DND-41 (cell line): ENCODE data around the gene SLC16A12.

Experiments
- EZH2 ChIP-seq: IDR thresholded peaks from 3 replicates; pipeline ENCODE4 v1.6.1; 2012; ENCODE audit warnings: borderline replicate concordance, low read depth, mild to moderate bottlenecking, moderate library complexity, low read length, inconsistent platforms; ENCODE audit not compliant: severe bottlenecking
- TF ChIP-seq, protein P1 (sequence below): IDR thresholded peaks from 2 replicates; pipeline ENCODE4 v1.5.1; 2012; ENCODE audit warnings: borderline replicate concordance, low read length, moderate library complexity, mild to moderate bottlenecking; ENCODE audit not compliant: poor library complexity, severe bottlenecking; ENCODE audit errors: extremely low read depth

GRCh38 chr10:89392974-89393373, 142.4 kb downstream of the SLC16A12 start:
- TF ChIP-seq, protein P1, sequence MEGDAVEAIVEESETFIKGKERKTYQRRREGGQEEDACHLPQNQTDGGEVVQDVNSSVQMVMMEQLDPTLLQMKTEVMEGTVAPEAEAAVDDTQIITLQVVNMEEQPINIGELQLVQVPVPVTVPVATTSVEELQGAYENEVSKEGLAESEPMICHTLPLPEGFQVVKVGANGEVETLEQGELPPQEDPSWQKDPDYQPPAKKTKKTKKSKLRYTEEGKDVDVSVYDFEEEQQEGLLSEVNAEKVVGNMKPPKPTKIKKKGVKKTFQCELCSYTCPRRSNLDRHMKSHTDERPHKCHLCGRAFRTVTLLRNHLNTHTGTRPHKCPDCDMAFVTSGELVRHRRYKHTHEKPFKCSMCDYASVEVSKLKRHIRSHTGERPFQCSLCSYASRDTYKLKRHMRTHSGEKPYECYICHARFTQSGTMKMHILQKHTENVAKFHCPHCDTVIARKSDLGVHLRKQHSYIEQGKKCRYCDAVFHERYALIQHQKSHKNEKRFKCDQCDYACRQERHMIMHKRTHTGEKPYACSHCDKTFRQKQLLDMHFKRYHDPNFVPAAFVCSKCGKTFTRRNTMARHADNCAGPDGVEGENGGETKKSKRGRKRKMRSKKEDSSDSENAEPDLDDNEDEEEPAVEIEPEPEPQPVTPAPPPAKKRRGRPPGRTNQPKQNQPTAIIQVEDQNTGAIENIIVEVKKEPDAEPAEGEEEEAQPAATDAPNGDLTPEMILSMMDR = no peak
- no peak for TF ChIP-seq EZH2
